RWPE1 (cell line): ENCODE measurements around the gene SNED1.

Source experiments
- CTCF ChIA-PET: fragments of 350-600 bp; sonication (Branson Sonifier 250); formaldehyde crosslinking; extraction: SDS; loops from one replicate; lab custom pipeline; 2021; lab: Yijun Ruan, JAX
- POLR2A ChIA-PET: fragments of 400-600 bp; formaldehyde crosslinking; extraction: SDS; loops from one replicate; lab custom pipeline; 2020; ENCODE audit warnings: antibody characterized with exemption; ENCODE audit not compliant: low non-redundant PET; lab: Yijun Ruan, JAX
- DNase-seq: peaks from one replicate; pipeline ENCODE4 v3.0.0; 2012; ENCODE audit warnings: low spot score
- H3K27ac ChIP-seq: fragments of 450-650 bp; 2 replicates; pipeline ENCODE4 v1.5.1; 2017
- TF ChIP-seq, protein P1 (sequence below): fragments of 450-650 bp; conservative IDR thresholded peaks from 2 replicates; pipeline ENCODE4 v1.5.1; 2017; ENCODE audit warnings: low read depth, mild to moderate bottlenecking

The SNED1 gene

GRCh38 chr2:241034490-241035141, 36.2 kb downstream of the SNED1 start:
- TF ChIP-seq, protein P1, sequence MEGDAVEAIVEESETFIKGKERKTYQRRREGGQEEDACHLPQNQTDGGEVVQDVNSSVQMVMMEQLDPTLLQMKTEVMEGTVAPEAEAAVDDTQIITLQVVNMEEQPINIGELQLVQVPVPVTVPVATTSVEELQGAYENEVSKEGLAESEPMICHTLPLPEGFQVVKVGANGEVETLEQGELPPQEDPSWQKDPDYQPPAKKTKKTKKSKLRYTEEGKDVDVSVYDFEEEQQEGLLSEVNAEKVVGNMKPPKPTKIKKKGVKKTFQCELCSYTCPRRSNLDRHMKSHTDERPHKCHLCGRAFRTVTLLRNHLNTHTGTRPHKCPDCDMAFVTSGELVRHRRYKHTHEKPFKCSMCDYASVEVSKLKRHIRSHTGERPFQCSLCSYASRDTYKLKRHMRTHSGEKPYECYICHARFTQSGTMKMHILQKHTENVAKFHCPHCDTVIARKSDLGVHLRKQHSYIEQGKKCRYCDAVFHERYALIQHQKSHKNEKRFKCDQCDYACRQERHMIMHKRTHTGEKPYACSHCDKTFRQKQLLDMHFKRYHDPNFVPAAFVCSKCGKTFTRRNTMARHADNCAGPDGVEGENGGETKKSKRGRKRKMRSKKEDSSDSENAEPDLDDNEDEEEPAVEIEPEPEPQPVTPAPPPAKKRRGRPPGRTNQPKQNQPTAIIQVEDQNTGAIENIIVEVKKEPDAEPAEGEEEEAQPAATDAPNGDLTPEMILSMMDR, result no peak
- no peak for DNase-seq

DNA sequence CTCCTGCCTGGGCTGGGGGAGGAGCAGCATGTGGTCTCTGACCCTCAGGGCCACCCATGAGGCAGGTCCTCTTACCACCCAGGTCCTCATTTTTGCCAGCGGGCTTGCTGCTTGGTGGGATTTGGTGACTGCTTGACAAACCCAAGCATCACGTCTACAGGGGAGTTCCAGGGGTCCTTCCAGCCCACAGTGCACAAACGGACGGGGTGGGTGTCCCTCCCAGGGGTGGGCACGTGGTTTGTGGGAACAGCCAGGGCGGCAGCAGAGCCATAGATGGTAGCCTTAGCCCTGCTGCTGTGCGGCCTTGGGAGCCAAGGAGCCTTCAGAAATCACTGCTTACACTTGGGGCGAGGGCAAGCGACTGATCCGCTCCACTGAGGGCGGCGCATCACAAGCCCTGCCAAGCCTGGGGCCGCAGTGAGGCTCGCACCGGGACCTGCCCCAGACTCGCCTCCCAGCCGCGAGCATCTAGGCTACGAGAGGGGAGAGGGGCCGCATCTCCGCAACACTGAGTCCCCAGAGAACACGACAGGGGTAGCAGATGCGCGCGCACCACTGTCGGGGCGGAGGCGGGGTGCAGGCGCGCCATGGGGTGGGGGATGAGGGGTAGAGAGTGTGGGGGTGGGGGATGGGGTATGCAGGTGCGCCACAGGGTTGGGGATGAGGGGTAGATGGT, 36.9 kb downstream of the SNED1 start:
- POLR2A ChIA-PET, result no interaction called here
- TF ChIP-seq, protein P1, result no peak
- CTCF ChIA-PET, result no interaction called here
- no peak overlapping the region for H3K27ac ChIP-seq
- DNase-seq, result no peak

More at GRCh38 chr2:241034490-241035141, 36.2 kb downstream of the SNED1 start:
- H3K27ac ChIP-seq, result no peak overlapping the region
- POLR2A ChIA-PET, result no interaction called here
- CTCF ChIA-PET, result no interaction called here

DNA sequence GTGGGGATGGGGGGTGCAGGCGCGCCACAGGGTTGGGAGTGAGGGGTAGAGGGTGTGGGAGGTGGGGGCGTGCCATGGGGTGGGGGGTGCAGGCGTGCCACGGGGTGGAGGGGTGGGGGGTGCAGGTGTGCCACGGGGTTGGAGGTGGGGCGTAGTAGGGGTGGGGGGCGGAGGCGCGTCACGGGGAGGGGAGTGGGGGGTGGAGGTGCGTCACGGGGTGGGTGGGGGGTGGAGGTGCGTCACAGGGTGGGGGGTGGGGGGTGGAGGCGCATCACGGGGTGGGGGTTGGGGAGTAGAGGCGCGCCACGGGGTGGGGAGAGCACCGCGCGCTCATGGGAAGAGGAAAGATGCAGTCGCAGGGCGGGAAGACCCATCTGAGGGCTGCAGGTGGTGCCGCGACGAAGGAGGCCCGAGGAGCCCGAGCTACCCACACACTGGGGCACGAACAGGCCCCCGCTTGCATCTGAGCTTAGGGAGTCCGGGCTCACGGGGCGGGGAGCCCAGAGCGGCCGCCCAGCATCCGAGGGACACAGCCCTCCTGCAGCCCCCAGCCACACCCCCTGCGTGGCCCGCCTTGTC, 37.5 kb downstream of the SNED1 start:
- ChIA-PET CTCF (no interaction called here), POLR2A (no interaction called here)
- TF ChIP-seq, protein P1, result no peak
- no peak for DNase-seq
- no peak overlapping the region; the same call in 1 of the 2 replicates for H3K27ac ChIP-seq

DNA sequence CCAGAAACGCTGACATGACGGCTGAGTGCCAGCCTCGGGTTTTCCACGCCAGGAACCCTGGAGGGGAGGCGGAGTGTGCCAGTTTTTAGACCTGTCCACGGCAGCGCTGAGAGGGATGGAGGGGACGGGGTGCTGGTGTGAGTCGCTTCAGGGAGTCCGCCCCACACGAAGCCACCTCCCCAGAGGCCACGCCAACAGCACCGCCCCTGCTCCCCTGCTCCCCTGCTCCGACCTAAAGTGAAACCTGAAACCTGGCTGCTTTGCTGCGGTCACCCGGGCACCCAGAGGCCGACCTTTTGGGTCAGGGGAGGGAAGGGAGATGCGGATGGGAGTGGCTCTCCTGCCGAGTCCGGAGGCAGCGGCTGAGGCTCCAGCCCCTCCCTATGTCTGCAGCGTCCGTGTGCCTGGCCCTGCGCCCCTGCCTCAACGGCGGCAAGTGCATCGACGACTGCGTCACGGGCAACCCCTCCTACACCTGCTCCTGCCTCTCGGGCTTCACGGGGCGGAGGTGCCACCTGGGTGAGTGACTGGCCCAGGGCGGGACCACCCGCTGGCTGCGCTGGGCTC, 38.1 kb downstream of the SNED1 start:
- ChIA-PET POLR2A (no interaction called here), CTCF (no interaction called here)
- TF ChIP-seq, protein P1, result no peak
- H3K27ac ChIP-seq, result no peak overlapping the region; the same call in 1 of the 2 replicates
- peak; percentile 34 for DNase-seq

DNA sequence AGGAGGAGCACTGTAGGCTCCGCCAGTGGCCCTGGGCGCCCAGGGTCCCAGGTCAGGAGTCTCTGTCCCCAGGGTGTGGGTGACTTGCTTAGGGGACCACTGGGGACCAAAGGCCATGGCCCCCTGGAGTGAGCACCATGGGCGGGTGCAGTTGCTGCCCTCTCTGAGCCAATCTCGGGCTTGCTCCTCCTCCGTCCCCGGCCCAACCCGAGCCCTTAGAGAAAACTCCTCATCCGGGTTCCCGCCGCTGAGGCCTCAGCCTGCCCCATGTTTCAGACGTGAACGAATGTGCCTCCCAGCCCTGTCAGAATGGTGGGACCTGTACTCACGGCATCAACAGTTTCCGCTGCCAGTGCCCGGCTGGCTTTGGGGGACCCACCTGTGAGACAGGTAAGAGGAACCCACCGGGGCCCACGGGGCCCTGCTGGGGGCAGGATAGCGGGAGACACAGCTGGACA, 38.6 kb downstream of the SNED1 start:
- CTCF ChIA-PET, result no interaction called here
- POLR2A ChIA-PET, result no interaction called here

GRCh38 chr2:241037498-241037897, 39.1 kb downstream of the SNED1 start:
- no peak for DNase-seq
- TF ChIP-seq, protein P1, result no peak
- POLR2A ChIA-PET, result no interaction called here
- CTCF ChIA-PET, result interaction anchor here (0.6 kb wide), 1 partner anchor 45 kb away, joined by 3 read pairs; no protein-coding TSS in a partner anchor
- H3K27ac ChIP-seq, result no peak overlapping the region

More for the DNA sequence above, 38.6 kb downstream of the SNED1 start:
- DNase-seq, result no peak
- no peak overlapping the region for H3K27ac ChIP-seq
- TF ChIP-seq, protein P1, result no peak
